Measurements from ENCODE around the gene DNHD1. TPM values are rescaled to one million over a fixed set of nuclear protein-coding genes. Genes with fewer than 3 reads are reported as not detected.
A peak's percentile ranks its signal among the peaks of the same experiment; 100 is the strongest.

The DNHD1 gene
- total and polyA plus RNA-seq, 2 of the 4 experiments (the other 2 are of a cell fraction), result 1.8 to 3.6 TPM

GRCh38 chr11:6615882-6616585 lies 119.0 kb downstream of the DNHD1 start:
- Histone ChIP-seq H3K23ac (ENCODE audit: low read depth, low read length) (no peak overlapping the region), H3K4me1 (ENCODE audit: control insufficient read depth, insufficient read depth, low read length) (peaks cover 14% of the 10 kb centered on the region), H2BK5ac (ENCODE audit: low read depth, low read length, poor library complexity, severe bottlenecking) (no peak overlapping the region), H3K4me2 (ENCODE audit: low read depth, low read length) (no peak overlapping the region), H3K4ac (ENCODE audit: low read depth, low read length) (peak overlapping the region; percentile 38; the same call in 1 of the 2 replicates), H2BK15ac (ENCODE audit: low read depth, low read length) (no peak overlapping the region), H3K4me3 (ENCODE audit: insufficient read depth, low read depth, low read length) (no peak overlapping the region), H3K27me3 (ENCODE audit: control insufficient read depth, insufficient read depth, low read length) (no peaks in the 10 kb centered on the region), H2AK9ac (replicated peaks; ENCODE audit: low read depth, low read length, poor library complexity) (no peak overlapping the region), H2AFZ (replicated peaks; ENCODE audit: low read length, poor library complexity) (no peak overlapping the region), H3K9me1 (ENCODE audit: insufficient read depth, low read length) (peaks cover 19% of the 10 kb centered on the region), H3K9ac (ENCODE audit: low read depth, low read length) (no peak overlapping the region), H3K18ac (ENCODE audit: low read depth, low read length) (no peak overlapping the region), H4K91ac (ENCODE audit: insufficient read depth, low read depth, low read length) (no peak overlapping the region; the same call in 1 of the 2 replicates), H4K8ac (ENCODE audit: low read depth in 2 of 2, low read length in 2 of 2) (0 out of 4 replicates have a peak overlapping the region, but pooled peaks of 1 of the 2 experiments have one; percentile 19), H3K14ac (replicated peaks; ENCODE audit: low read depth, low read length) (no peak overlapping the region), H3K27ac (ENCODE audit: insufficient read depth, low read length) (no peak overlapping the region), H3K79me1 (ENCODE audit: low read depth in 1 of 2, low read length in 2 of 2) (peaks cover 12 to 64% of the 10 kb centered on the region in 2 experiments), H2BK20ac (ENCODE audit: low read depth, low read length) (no peak overlapping the region), H2BK120ac (ENCODE audit: low read depth, low read length) (no peak overlapping the region), H4K5ac (ENCODE audit: low read depth, low read length) (no peak overlapping the region), H3K56ac (ENCODE audit: extremely low read depth, insufficient read depth, low read length) (no peak overlapping the region), H2AK5ac (ENCODE audit: low read depth, low read length) (peak overlapping the region; percentile 30; the same call in 1 of the 2 replicates), H4K20me1 (ENCODE audit: insufficient read depth, low read length) (peaks cover 12% of the 10 kb centered on the region), H3K36me3 (ENCODE audit: control insufficient read depth, insufficient read depth, low read length) (peaks cover 29% of the 10 kb centered on the region), H3K9me3 (ENCODE audit: control insufficient read depth, insufficient read depth, low read length) (no peaks in the 10 kb centered on the region)
- intact Hi-C loops (cut with micrococcal nuclease) (loop anchor here (5.0 kb wide), 1 partner anchor 141 kb away; no protein-coding TSS in a partner anchor), dilution Hi-C loops (cut with HindIII; ENCODE audit: low sequenced_read_pairs, unreplicated experiment) (no loop called here), in situ Hi-C loops (cut with MboI; ENCODE audit: low sequenced_read_pairs) (loop anchor here (5.0 kb wide), 1 partner anchor 66 kb away; the partner anchor contains the start of gene MRPL17)
- DNase-seq, result peak; percentile 63
- POLR2A ChIA-PET (ENCODE audit: unreplicated experiment), result no interaction called here
- no TSS peak for BruUV-seq (replicated peaks)
- 96% methylated on average over 7 of the region's 9 CpGs; no CpG with 5 or more reads in 1 of the 2 experiments for WGBS, 2 experiments (ENCODE audit: extremely low coverage in 2 of 2, insufficient read length in 1 of 2)
- no peak for ATAC-seq (ENCODE audit: low read depth)
- CTCF ChIA-PET, result interaction anchor here (0.8 kb wide), 1 partner anchor 12 kb away, joined by 3 read pairs; no protein-coding TSS in a partner anchor
- TF ChIP-seq, protein P1, sequence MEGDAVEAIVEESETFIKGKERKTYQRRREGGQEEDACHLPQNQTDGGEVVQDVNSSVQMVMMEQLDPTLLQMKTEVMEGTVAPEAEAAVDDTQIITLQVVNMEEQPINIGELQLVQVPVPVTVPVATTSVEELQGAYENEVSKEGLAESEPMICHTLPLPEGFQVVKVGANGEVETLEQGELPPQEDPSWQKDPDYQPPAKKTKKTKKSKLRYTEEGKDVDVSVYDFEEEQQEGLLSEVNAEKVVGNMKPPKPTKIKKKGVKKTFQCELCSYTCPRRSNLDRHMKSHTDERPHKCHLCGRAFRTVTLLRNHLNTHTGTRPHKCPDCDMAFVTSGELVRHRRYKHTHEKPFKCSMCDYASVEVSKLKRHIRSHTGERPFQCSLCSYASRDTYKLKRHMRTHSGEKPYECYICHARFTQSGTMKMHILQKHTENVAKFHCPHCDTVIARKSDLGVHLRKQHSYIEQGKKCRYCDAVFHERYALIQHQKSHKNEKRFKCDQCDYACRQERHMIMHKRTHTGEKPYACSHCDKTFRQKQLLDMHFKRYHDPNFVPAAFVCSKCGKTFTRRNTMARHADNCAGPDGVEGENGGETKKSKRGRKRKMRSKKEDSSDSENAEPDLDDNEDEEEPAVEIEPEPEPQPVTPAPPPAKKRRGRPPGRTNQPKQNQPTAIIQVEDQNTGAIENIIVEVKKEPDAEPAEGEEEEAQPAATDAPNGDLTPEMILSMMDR (conservative IDR thresholded peaks at IDR 0.05; ENCODE audit: low read depth, low read length), result no peak
- TF ChIP-seq FOS (IDR thresholded peaks at IDR 0.05; ENCODE audit: low read depth, low read length) (no peak), ELK1 (IDR thresholded peaks at IDR 0.05; ENCODE audit: borderline replicate concordance, low read depth, low read length) (no peak), RFX5 (IDR thresholded peaks at IDR 0.05; ENCODE audit: low read depth, low read length) (no peak), NFE2L2 (IDR thresholded peaks at IDR 0.05; ENCODE audit: low read depth, low read length) (no peak), BHLHE40 (IDR thresholded peaks at IDR 0.05; ENCODE audit: low read depth, low read length) (no peak), MAZ (IDR thresholded peaks at IDR 0.05; ENCODE audit: borderline replicate concordance, low read depth, low read length) (no peak), POLR2A (IDR thresholded peaks at IDR 0.05; ENCODE audit: low read depth, low read length) (no peak), RAD21 (IDR thresholded peaks at IDR 0.05; ENCODE audit: low read length) (no peak), CEBPB (IDR thresholded peaks at IDR 0.05; ENCODE audit: low read depth, low read length) (no peak), RCOR1 (IDR thresholded peaks at IDR 0.05; ENCODE audit: insufficient replicate concordance, low read length) (no peak), CHD1 (IDR thresholded peaks at IDR 0.05; ENCODE audit: low read depth, low read length) (no peak), MAFK (IDR thresholded peaks at IDR 0.05; ENCODE audit: low read depth, low read length) (no peak), MXI1 (IDR thresholded peaks at IDR 0.05; ENCODE audit: borderline replicate concordance, low read depth, low read length) (no peak)
- TF ChIP-seq, protein P2, sequence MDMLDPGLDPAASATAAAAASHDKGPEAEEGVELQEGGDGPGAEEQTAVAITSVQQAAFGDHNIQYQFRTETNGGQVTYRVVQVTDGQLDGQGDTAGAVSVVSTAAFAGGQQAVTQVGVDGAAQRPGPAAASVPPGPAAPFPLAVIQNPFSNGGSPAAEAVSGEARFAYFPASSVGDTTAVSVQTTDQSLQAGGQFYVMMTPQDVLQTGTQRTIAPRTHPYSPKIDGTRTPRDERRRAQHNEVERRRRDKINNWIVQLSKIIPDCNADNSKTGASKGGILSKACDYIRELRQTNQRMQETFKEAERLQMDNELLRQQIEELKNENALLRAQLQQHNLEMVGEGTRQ (IDR thresholded peaks at IDR 0.05; ENCODE audit: low read depth, low read length), result no peak
